ENCODE measurements around the gene MYOD1.

The MYOD1 gene

GRCh38 chr11:17771415-17771814 is 52.0 kb downstream of the MYOD1 start:
- no peak for DNase-seq (ENCODE audit: low read depth)
